Hematopoietic multipotent progenitor cell treated with erythropoietin and hydrocortisone succinate and interleukin-3 and kit ligand, for 4 days (in vitro differentiated cells): Measurements from ENCODE around the gene WARS2.

Experiments used
- DNase-seq: peaks from one replicate; pipeline ENCODE4 v3.0.0-alpha.2; 2015

Gene WARS2

DNA sequence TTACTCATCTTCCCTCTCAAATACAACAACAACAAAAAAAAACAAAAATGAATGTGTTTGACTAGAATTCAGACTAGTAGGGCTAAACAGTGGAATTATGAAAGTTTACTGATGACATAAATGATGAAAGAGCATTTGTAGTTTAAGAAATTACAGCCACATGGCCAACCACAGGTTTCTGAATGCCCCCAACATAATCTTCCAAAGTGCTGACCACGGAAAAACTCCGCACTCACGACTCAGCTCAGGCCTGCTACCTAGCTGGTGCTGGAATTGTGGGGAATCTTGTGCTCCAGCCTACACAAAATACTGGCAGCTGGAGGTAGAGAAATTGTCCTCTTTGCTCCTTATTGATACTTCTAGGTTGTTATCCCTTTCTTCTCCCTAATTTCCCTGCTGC, 128.7 kb downstream of the WARS2 start:
- DNase-seq: no peak

DNA sequence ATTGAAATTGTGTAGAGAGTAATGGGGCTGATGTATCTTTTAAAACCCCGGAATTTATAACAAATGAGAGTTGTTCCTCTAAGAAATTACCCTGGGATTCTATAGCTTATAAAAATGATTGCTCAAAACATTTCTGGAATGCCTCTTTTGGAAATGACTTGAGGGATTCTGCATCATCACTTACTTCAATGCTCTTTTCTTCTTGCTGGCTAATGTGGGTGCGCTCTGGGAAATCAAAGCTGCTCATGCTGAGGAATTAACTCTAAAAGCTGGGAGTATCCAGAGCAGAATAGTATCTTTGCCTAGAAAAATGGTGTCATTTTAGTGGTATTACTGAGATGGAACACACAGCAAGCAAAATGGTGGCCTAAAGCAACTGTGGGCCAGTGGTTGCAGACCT, 129.3 kb downstream of the WARS2 start:
- DNase-seq: no peak

DNA sequence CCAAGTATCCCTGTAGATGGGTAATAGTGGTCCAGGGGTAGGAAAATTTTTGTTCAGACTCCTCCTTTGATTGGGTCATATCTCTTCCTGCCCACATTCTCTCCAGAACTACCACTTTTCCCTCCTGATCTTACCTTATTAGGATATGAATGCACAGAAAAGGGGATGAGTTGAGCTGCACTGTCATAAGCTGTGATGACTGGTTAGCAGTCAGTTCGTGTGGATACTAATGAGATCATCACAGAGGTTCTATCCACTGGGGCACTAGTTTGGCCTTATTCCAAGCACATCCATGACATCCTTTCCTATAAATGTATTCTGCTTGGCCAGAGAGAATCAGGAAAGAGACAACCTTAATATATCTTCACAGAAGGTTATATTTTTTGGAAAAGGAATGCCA, 130.3 kb downstream of the WARS2 start:
- DNase-seq: no peak

DNA sequence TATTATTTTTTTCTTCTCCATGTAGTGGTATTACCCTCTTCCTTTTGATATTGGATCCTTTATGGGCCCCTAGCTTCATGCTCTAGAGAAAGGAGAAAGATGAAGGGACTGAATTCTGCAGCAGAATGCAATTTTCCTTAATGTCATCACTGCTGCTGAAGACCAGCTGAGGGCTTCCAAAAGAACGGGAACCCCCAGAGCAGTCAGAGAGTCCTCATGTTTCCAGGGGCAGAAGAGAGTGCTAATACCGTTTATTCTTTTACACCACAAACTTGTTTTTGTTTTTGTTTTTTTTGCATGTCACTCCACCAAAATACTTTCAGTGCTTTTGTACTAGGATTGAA, 131.2 kb downstream of the WARS2 start:
- no peak for DNase-seq

DNA sequence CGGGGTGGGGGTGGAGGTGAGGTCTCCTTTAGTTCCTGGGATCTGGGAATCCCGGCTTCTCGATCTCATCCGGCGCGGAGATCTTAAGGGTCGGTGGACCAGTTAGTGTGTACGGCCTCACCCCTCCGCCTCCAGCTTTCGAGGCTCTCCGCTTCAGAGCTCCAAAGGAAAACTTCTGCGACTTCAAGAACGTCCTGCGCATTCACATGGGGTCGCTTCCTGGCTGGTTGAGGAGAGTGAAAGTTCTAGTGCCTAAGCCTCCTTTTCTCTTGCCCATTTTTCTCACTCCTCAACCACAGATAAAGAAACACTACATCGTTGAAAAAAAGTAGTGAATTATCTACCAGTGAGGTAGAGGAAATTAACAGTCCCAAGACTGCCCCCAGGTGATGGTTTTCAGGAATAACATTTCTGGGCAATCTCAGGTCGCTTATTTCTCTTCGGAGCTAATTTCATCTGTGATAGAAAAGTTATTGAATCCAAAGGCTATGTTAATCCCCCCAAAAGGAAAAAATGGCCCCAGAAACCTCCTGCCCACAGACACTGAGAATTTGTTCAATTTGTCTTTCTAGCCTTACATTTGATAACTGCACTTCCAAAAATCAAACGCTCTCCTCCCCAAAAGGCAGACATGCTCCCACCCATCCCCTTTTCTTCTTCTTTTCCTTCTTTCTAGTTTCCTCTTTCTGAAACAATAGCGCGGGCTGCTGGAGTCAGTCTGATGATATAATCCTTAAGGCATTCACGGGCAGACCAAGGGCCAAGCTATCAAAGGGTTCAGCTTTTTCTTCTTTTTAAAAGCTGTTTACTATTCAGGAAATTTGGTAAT, 131.8 kb downstream of the WARS2 start:
- peak; percentile 78 for DNase-seq

DNA sequence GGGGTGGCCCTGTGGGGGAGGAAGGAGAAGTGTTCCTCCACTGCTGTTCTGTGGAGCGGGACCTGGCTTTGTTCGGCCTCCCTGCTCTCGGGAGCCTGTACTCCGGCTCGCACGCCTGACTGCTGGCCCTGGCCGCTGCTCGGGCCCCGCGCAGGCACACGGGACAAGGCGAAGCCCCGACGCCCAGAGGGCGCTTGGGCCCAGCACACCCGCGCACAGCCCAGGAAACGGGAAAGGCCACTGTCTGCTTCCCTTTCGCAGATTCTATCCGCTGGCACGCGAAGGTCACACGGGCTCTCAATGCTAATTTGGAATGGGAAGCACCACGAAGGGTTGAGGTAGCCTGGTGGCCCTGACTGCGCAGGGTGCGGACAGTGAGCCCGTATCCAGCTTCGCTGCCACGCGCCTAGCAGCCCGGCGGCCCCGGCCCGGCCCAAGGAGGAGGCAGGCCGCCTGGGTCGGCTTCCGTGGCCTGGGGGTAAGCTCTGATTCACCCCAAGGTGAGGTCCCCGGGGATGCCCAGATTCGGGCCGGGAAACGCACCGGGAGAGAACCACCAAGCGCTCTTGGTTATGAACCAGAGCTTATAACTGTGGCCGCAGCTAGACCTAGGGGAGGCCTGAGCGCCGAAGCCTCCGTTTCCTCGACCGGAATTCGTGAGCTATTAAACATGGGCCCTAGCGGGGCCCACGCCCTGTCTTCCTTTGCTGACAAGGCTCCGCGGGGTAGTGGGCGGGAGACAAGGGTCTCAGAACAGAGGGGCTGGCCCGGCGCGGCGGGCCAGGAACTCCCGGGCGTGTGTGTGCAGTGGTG, 132.6 kb downstream of the WARS2 start:
- DNase-seq: no peak

DNA sequence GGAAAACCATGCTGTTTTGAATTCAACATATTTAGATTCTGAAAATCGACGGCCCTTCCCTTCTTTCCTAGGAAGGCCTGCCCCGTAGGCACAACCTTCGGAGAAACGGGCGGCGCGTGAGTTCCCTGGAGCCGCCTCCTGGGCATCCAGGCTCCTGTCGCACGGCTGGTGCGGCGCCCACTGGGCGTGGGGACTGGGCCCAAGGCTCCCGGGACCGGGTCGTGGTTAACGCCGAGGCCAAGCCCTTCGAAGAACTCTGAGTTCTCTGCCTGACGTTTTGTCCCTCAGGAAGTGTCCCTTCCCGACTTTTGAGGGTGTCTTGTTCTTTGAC, 133.1 kb downstream of the WARS2 start:
- no peak for DNase-seq

DNA sequence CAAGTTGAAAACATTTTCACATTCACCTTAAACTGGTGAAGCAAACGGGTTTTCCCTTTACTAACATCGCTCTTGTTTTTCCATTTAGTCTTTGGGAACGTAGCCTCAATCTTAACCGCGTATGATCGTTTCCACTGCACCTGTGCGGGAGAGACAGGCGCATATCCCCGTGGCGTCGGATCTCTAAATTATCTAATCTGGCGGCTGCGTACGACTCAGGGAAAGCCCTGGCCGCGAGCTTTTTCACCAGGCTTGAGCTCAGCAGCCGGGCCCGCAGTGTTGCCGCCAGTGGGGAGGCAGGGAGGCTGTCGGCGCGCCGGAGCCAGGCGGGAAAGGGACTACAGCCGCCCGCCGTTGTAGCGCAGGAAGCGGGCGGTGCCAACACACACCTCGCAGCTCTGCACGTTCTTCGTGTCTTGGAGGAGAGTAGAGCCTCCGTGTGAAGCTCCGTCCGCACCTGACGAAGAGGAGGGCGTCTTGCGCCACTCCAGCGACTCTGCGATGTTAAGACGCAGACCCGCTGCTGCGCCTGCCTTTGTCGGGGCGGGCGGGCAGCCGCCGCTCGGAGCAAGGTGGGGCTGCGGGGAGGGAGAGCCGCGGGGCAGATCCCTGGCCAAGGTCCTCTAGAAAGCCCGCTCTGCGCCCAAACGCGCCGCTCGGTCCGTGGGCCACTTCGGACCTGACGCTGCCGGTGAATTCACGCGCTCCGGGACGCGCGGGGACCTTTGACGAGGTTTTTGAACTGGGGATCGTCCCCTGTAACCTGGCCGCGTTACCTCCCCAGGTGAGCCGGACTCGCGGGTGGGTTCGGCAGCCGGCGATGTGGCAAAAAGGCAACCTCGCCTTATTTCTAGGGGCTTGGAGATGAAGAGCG, 133.8 kb downstream of the WARS2 start:
- no peak for DNase-seq

DNA sequence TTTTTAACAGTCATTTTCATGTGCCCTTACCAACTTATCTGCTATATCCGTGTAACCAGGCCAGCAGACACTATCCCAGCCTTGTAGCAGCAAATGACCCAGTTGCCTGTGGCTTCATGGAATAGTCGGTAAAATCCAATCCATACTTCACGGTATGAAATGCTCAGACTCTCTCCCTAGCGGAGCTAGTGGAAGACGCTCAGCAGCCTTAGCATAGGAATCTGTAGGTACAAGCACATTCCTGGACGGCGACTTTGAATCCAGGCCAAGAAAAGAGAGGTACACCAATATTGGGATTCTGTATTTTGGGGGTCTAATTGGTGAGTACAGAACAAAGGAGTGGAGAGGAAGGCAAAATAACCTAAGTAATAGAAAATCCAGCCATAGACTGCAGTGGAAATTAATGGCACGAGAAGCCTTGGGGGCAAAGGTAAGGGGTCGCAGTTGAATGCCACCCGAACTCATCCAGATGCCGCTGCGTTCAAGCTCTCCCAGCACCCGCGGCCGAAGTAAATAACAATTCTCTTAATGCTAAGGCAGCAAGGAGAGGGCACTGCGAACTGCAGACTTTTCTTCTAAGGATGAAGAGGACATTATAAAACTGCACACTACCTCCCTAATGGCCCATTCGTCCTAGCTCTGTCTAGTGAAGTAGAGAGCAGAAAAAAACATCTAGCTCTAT, 134.6 kb downstream of the WARS2 start:
- DNase-seq: no peak

DNA sequence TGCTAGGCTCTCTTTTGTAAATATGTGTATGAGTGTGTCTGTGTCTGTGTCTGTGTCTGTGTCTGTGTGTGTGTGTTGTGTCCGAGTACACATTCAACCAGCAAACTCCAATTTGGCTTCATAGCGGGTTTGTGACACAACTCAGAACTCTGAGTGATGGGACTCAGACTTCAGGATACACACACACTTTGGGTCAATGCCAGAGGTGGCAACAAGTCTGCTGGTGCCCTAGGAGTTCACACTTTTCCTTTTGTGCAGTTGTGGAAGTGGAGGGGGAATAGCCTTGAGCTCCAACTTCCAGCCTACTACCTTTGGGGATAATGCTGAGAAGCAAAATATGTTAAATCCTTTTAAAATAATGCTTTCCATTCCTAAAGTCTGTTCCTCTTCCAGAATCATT, 135.7 kb downstream of the WARS2 start:
- DNase-seq: no peak

DNA sequence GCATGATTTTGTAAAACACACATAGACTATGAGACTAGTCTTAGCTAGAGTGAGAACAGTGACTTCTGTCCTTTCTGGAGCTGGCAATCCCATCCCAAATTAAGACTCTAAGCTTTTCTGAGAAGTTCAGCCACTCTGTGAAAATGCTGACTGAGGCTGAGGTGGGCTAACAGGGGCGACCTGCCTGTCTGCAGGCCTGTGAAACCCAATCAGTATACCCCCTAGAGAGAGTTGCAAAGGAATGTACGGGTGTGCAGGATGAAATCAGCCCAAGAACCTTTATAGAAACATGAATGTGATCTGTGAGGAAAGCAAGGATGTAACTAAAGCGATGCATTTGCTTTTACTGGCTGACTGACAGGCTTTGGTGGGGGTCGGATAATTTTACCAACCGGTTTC, 136.3 kb downstream of the WARS2 start:
- no peak for DNase-seq

DNA sequence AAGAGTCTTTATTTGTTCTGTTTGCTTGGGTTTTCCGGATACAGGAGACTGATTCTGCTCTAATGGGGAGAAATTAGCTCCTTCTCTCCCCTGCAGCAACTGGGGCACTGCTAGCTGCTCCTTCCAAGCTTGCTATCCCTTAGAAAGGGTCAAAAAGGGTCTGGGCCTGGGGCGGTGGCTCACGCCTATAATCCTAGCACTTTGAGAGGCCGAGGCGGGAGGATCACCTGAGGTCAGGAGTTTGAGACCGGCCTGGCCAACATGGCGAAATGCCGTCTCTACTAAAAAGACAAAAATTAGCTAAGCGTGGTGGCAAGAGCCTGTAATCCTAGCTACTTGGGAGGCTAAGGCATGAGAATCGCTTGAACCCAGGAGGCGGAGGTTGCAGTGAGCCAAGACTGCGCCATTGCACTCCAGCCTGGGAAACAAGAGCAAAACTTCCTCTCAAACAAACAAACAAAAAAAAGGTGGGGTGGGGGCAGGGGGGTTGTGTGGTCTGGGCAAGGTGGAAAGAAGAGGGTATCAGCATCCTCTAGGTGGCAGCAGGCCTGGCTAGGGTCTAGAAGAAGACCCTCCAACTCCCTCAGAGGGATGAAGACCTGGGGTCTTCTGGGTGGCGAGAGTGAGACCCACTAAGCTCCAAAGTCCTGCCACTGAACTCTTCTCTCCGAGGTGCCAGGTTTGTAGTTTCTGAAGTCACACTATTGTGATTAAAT, 136.9 kb downstream of the WARS2 start:
- DNase-seq: no peak

DNA sequence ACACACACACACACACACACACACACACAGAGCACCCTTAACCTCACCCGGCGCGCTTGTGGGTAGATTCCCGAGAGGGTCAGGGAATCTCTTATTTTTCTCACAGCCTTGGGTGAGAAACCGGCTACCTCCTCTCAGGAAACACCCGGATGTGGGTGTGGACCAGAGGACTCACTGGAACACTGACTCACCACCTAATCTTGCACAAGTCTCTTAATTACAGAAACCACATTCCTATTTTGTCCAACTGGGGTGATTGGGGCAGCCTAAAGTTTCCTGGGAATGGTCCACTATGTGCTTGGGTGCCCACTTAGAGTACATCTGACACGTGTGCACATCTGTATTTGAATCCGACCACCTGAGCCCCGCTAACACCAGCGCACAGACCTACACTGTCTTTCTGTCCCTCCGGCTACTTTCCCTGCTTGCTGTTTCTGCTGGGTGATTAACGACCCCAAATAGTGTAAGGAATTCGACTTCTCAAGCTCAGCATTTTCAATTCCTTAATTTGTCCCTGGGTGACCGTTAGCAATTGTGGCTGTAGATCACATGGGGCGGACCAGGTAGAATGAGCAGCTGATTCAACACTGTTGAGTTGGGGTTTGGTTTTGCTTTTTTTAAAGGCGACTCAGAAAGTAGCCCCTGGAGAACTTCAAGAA, 138.3 kb downstream of the WARS2 start:
- DNase-seq: peak; percentile 57

DNA sequence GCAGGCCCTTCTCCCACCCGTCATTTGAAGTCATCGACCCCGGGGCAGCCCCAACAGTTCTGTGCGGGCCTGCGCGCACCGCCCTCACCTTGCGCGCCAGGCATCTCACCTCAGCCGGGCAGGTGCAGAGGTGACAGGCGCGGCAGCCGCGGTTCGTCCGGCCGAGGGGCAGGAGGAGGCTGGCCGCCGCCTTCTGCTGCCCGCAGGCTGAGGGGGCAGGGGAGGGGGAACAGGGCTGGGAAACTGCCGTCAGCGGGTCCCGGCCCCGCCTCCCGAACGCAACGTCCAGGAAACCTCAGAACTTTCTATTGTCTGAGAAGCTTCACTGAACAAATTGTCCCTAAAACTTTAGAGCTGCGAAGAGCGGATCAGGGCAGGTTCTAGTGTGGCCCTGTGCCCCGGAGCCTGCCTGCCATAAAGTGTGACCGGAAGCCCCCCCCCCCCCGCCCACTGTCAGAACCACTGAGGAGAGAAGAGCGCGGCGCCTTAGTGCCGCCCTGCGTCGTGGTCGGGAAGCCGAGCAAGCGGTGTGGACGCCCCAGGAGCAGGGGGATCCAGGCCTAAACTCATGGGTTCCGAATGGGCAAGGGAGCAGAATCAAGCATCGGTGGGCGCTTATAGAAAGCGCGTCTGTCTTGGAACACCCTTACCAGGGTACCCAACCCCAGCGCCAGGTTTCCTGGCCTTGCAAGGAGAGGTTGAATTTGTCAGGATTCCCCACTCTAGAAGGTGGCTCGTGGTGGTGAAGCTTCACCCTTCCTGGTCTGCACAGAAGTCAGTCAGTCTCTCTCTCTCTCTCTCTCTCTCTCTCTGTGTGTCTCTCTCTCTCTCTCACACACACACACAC, 139.0 kb downstream of the WARS2 start:
- no peak for DNase-seq

DNA sequence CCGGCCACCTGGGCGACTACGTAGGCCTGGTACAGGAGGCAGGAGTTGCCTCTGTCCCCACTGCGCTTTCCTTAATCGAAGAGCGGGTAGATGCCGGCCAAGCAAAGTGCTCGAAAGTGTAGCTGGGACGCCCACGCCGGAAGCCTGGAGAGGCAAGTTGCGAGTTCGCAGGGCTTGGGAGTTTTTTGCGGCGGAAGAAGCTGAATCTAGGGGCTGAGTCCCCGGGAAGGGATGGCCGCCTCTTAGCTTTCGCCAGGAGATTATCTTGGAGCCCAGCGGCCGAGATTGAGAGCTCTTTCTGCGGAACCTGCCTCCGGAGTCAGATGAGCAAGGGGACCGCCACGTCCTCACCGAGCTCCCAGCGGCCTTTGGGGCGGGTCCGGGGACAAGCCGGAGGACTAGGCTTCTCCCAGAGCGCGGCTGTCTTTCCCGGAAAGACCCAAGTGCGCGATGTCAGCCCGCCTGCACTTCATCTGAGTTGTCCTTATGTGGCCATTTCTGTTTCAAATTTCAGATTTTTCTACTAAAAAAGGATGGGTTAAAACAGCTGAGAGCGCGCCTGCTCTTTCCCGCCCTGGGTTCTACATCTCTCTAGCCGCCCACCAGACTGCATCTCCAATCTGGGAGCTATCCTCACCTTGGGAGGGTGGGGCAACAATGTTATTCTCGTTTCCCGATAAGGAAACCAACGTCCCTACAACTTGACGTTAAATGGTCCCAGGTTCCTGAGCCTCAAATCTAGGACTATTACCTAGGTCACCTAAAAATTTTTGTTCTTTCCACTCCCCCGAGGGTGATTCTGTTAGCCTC, 139.9 kb downstream of the WARS2 start:
- no peak for DNase-seq

DNA sequence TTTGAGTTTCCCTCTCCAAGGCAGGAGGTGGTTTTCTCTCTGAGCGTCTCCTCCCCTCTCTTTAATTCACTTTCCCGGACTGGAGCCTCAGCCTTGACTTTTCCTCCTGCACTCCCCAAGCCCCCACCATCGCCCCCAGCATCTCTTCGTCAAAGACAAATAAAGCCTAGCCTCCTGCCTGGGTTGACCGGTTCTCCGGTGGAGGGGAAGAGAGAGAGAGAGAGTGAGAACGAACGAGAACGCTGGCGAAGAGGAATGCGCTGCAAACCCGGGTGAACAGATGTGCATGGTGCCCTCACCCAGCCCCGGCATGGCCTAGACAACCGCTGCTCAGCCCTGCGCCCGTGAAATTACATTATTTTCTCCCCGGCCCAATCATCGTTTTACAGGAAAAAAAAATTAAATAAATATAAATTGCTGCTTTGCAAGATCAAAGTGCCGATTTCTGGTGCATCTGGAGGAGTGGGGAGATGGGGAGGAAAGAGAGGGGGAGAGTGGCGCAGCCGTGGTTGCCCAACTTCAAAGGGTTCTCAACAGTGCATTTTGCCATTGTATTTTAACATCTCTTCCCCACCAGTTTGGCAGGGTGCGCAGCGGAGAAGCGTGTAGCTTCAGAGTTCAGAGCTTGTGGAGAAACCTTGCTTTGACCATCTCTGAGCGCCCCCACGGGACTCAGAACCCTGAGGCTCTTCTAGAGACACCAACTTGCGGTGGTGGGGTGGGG, 140.9 kb downstream of the WARS2 start:
- DNase-seq: no peak

DNA sequence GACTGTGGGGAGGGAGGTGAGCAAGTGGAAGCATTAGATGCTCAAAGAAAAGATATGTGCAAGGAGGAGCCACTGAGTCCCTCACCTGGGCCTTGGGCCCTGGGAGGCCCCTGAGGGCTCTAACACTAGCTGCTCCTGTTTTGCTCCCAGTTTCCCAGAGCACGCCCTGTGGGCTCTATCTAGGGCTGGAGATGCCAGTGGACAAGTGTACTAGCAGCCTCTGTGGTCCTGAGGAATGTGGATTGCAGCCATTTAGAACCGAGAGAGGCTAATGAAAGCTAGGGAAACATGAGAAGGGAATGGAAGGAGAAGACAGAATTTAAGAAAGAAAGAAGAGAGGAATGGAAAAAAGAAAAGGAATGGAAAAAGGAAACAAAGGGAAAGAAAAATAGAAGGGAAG, 142.3 kb downstream of the WARS2 start:
- no peak for DNase-seq

DNA sequence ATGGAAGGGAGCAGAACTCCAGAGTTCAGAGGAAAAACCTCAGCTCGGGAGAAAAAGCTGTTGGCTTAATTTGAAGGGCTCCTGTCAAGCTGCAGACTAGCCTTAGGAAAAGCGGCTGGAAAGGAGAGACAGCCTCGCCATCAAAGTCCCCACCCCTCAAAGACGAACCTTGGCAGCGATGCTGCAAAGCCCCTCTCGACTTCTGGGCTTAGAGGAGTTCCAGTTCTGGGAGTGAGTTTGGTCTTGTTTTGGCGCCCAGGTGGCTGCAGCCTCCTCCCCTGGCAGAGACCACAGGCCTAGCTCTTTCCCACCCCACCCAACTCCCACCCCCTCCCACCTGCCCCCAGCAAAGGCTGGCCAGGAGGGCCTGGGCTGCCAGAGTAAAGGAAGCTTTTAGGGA, 143.2 kb downstream of the WARS2 start:
- no peak for DNase-seq
